Breast epithelium (tissue), 3 donors: ENCODE results near the gene ENAH.

ENCODE experiments used
- CTCF ChIP-seq, 3 donors: fragments of 450-650 bp; IDR thresholded peaks; one replicate each; pipeline ENCODE4 v1.5.1; 2016 to 2017; ENCODE audit warnings: antibody characterized with exemption in 3 of 3, mild to moderate bottlenecking in 3 of 3, moderate library complexity in 3 of 3
- POLR2AphosphoS5 ChIP-seq, 3 donors: sonication (generic); formaldehyde crosslinking; IDR thresholded peaks; one replicate each; pipeline ENCODE4 v1.6.1; 2017; ENCODE audit warnings: antibody characterized with exemption in 3 of 3

DNA sequence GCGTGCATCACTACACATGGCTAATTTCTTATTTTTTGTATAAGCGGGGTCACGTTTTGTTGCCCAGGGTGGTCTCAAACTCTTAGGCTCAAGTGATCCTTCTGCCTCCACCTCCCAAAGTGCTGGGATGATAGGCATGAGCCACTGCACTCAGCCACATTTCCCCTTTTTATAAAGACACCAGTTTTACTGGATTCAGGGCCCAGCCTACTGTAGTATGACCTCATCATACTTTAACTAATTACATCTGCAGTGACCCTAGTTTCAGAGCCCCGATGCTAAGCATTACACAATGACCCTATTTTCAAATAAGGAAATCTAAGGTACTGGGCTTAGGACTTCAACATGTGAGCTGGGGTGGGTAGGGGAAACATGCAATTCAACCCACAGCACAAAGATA lies 31.8 kb upstream of the ENAH start:
- TF ChIP-seq POLR2AphosphoS5 (IDR thresholded peaks at IDR 0.05) (no peak), CTCF (IDR thresholded peaks at IDR 0.05) (no peak)
